Endothelial cell of umbilical vein (primary cell): ENCODE results near the gene CPA4. TPM values are rescaled to one million over a fixed set of nuclear protein-coding genes. Genes with fewer than 3 reads are reported as not detected.

ENCODE experiments used
- BruUV-seq: library from RNA; stranded (reverse); fragments of 400-500 nt; replicated peaks from 2 replicates; lab custom pipeline; 2021; lab: Mats Ljungman, UMichigan
- CTCF ChIA-PET: fragments of 300-600, 350-600 bp; sonication (Branson Sonifier 250); formaldehyde crosslinking; loops from one replicate; lab custom pipeline; 2021; ENCODE audit warnings: antibody characterized with exemption, inconsistent platforms; lab: Charles Lee
- POLR2A ChIA-PET: fragments of 300-600, 350-600 bp; sonication (Branson Sonifier 250); formaldehyde crosslinking; loops from one replicate; lab custom pipeline; 2021; ENCODE audit warnings: antibody characterized with exemption, inconsistent platforms; lab: Charles Lee
- DNase-seq: peaks from one replicate; pipeline ENCODE4 v3.0.0-alpha.2; 2011; ENCODE audit warnings: low read depth, low spot score
- FAIRE-seq: peaks from 2 replicates; lab custom pipeline; 2011; peaks lifted over from hg19 to GRCh38; lab: Jason Lieb, UNC
- H2AFZ ChIP-seq: 2 replicates; pipeline ENCODE4 v1.6.0; 2012; ENCODE audit warnings: low read depth, low read length, control low read depth, inconsistent platforms
- H3K27ac ChIP-seq: 2 replicates; pipeline ENCODE4 v1.5.1; 2011; ENCODE audit warnings: low read depth, mild to moderate bottlenecking, control low read depth, low read length, moderate library complexity; ENCODE audit not compliant: insufficient read depth
- H3K27me3 ChIP-seq, 2 experiments: 2 replicates each; pipeline versions ENCODE4 v1.6.0 to v1.6.1; 2011; ENCODE audit warnings: low read length in 2 of 2, mixed read lengths in 1 of 2; ENCODE audit not compliant: control insufficient read depth in 2 of 2, insufficient read depth in 2 of 2
- H3K36me3 ChIP-seq, 2 experiments: 2 replicates in 1 of 2; 3 replicates in 1 of 2; pipeline ENCODE4 v1.5.1; 2011; ENCODE audit warnings: low read length in 2 of 2, mild to moderate bottlenecking in 1 of 2, moderate library complexity in 1 of 2; ENCODE audit not compliant: control insufficient read depth in 2 of 2, insufficient read depth in 2 of 2; ENCODE audit errors: extremely low read depth in 1 of 2
- H3K4me1 ChIP-seq: 3 replicates; pipeline ENCODE4 v1.5.1; 2011; ENCODE audit warnings: mild to moderate bottlenecking, low read length; ENCODE audit not compliant: control insufficient read depth, insufficient read depth; ENCODE audit errors: extremely low read depth
- H3K4me2 ChIP-seq: 2 replicates; pipeline ENCODE4 v1.6.1; 2011; ENCODE audit warnings: low read length, control low read depth, mixed read lengths; ENCODE audit not compliant: insufficient read depth
- H3K4me3 ChIP-seq, 3 experiments: fragments of 200-600 bp in 1 of 3; sonication (generic), shearing (Covaris generic) in 1 of 3; replicated peaks in 1 of 3; 2 replicates each; pipeline ENCODE4 v1.5.1; 2011 to 2016; ENCODE audit warnings: control low read depth in 3 of 3, low read length in 3 of 3, mild to moderate bottlenecking in 2 of 3, inconsistent platforms in 1 of 3, low read depth in 1 of 3, moderate library complexity in 1 of 3; ENCODE audit not compliant: insufficient read depth in 1 of 3
- H3K79me2 ChIP-seq: 2 replicates; pipeline ENCODE4 v1.6.0; 2012; ENCODE audit warnings: low read length, inconsistent platforms; ENCODE audit not compliant: control insufficient read depth, insufficient read depth
- H3K9ac ChIP-seq: replicated peaks from 2 replicates; pipeline ENCODE3; 2011; ENCODE audit warnings: low read length, control low read depth; ENCODE audit not compliant: insufficient read depth; ENCODE audit errors: extremely low read depth
- H3K9me1 ChIP-seq: replicated peaks from 3 replicates; pipeline ENCODE4 v1.6.0; 2011; ENCODE audit warnings: mild to moderate bottlenecking, low read length; ENCODE audit not compliant: control insufficient read depth, insufficient read depth; ENCODE audit errors: extremely low read depth
- H3K9me3 ChIP-seq: replicated peaks from 2 replicates; pipeline ENCODE4 v1.5.1; 2012; ENCODE audit warnings: low read length, inconsistent platforms; ENCODE audit not compliant: control insufficient read depth, insufficient read depth
- H4K20me1 ChIP-seq: replicated peaks from 2 replicates; pipeline ENCODE3; 2011; ENCODE audit warnings: mild to moderate bottlenecking, low read length; ENCODE audit not compliant: control insufficient read depth, insufficient read depth; ENCODE audit errors: extremely low read depth
- EZH2 ChIP-seq: IDR thresholded peaks from 2 replicates; pipeline ENCODE4 v1.6.1; 2012; ENCODE audit warnings: borderline replicate concordance, low read depth, mild to moderate bottlenecking, moderate library complexity, low read length, inconsistent platforms; ENCODE audit not compliant: severe bottlenecking
- FOS ChIP-seq: IDR thresholded peaks from 2 replicates; pipeline ENCODE4 v1.6.1; 2011; ENCODE audit warnings: mild to moderate bottlenecking, low read length, moderate library complexity, borderline replicate concordance; ENCODE audit not compliant: insufficient read depth
- JUN ChIP-seq: IDR thresholded peaks from 2 replicates; pipeline ENCODE4 v1.6.1; 2011; ENCODE audit warnings: borderline replicate concordance, low read depth; ENCODE audit not compliant: insufficient read length, insufficient read depth
- MAX ChIP-seq: IDR thresholded peaks from 2 replicates; pipeline ENCODE4 v1.6.1; 2011; ENCODE audit not compliant: insufficient read depth, insufficient read length
- MYC ChIP-seq: IDR thresholded peaks from one replicate; pipeline ENCODE4 v1.6.1; 2011; ENCODE audit warnings: mild to moderate bottlenecking, low read depth, low read length
- POLR2A ChIP-seq: IDR thresholded peaks from 2 replicates; pipeline ENCODE4 v1.6.1; 2012; ENCODE audit warnings: low read depth, mild to moderate bottlenecking, control low read depth, low read length
- POLR2AphosphoS5 ChIP-seq: IDR thresholded peaks from 2 replicates; pipeline ENCODE4 v1.6.1; 2012; ENCODE audit warnings: low read depth, mild to moderate bottlenecking, control low read depth, low read length, moderate library complexity; ENCODE audit not compliant: insufficient read depth
- dilution Hi-C: fragments of 300-500 bp; cut with MboI; formaldehyde crosslinking; loops from one replicate; pipeline ENCODE4 v1.15.0; 2019; ENCODE audit warnings: low sequenced_read_pairs; ENCODE audit not compliant: extremely low pct_ligation_motif_present
- intact Hi-C: fragments of 100-400 bp; cut with micrococcal nuclease; formaldehyde crosslinking; loops from one replicate; pipeline ENCODE4 v1.10.0; 2022
- polyA plus RNA-seq, 4 experiments: library from polyadenylated mRNA; depleted of rRNA in 3 of 4; stranded (reverse) in 3 of 4; unstranded in 1 of 4; fragments of >200 nt; gene quantifications; 2 replicates each; pipeline versions ENCODE4 v1.2.1 to v1.2.3, GENCODE V29; 2011 to 2012; ENCODE audit warnings: missing spikeins in 1 of 4
- total RNA-seq: library from RNA; stranded (reverse); gene quantifications from 2 replicates; pipeline ENCODE4 v1.2.3, GENCODE V29; 2021
- TF ChIP-seq, protein P1 (sequence below), 2 donors: IDR thresholded peaks; 1 replicate in 1 of 2; 2 replicates in 1 of 2; pipeline ENCODE4 v1.5.1; 2011; ENCODE audit warnings: low read length in 2 of 2, mild to moderate bottlenecking in 2 of 2, moderate library complexity in 2 of 2, control low read depth in 1 of 2, inconsistent platforms in 1 of 2, low read depth in 1 of 2; ENCODE audit not compliant: insufficient read depth in 1 of 2; ENCODE audit errors: extremely low read depth in 1 of 2

The CPA4 gene
- total and polyA plus RNA-seq, 2 donors (not counting 3 experiments of a cell fraction or from before 2014, with no cell fraction given) = 0.36 TPM; not detected in 1

GRCh38 chr7:130296221-130296951, 3.4 kb downstream of the CPA4 start:
- POLR2A ChIA-PET = no interaction called here
- H2AFZ ChIP-seq = no peak overlapping the region
- FAIRE-seq (no peak), DNase-seq (no peak)
- H3K79me2 ChIP-seq = no peaks in the 10 kb centered on the region
- H3K4me1 ChIP-seq = no peaks in the 10 kb centered on the region
- H3K4me3 ChIP-seq = no peak overlapping the region
- H3K27ac ChIP-seq = no peak overlapping the region
- no peaks in the 10 kb centered on the region for H3K27me3 ChIP-seq
- CTCF ChIA-PET = interaction anchor here (1.2 to 1.3 kb wide), 2 partner anchors 9 to 27 kb away, joined by 3 to 4 read pairs; no protein-coding TSS in a partner anchor
- H3K9me3 ChIP-seq = no peaks in the 10 kb centered on the region
- H4K20me1 ChIP-seq = no peaks in the 10 kb centered on the region
- dilution Hi-C loops = no loop called here
- no peaks in the 10 kb centered on the region for H3K9me1 ChIP-seq
- H3K36me3 ChIP-seq = no peaks in the 10 kb centered on the region
- no TSS peak for BruUV-seq
- H3K9ac ChIP-seq = no peak overlapping the region
- H3K4me2 ChIP-seq = no peak overlapping the region
- intact Hi-C loops = no loop called here
- TF ChIP-seq, protein P1, sequence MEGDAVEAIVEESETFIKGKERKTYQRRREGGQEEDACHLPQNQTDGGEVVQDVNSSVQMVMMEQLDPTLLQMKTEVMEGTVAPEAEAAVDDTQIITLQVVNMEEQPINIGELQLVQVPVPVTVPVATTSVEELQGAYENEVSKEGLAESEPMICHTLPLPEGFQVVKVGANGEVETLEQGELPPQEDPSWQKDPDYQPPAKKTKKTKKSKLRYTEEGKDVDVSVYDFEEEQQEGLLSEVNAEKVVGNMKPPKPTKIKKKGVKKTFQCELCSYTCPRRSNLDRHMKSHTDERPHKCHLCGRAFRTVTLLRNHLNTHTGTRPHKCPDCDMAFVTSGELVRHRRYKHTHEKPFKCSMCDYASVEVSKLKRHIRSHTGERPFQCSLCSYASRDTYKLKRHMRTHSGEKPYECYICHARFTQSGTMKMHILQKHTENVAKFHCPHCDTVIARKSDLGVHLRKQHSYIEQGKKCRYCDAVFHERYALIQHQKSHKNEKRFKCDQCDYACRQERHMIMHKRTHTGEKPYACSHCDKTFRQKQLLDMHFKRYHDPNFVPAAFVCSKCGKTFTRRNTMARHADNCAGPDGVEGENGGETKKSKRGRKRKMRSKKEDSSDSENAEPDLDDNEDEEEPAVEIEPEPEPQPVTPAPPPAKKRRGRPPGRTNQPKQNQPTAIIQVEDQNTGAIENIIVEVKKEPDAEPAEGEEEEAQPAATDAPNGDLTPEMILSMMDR (IDR thresholded peaks at IDR 0.05; ENCODE audit: extremely low read depth in 1 of 2, insufficient read depth in 1 of 2, low read depth in 1 of 2, low read length in 2 of 2) = no peak
- TF ChIP-seq JUN (no peak), EZH2 (no peak), MAX (no peak), POLR2A (no peak), POLR2AphosphoS5 (no peak), FOS (no peak), MYC (no peak)
